ENCODE data around the gene TENM3.

The TENM3 gene

GRCh38 chr4:182620111-182620980 lies 377.1 kb downstream of the TENM3 start:
- Histone ChIP-seq H3K9me2 (replicated peaks; ENCODE audit: insufficient read depth, low read length) (no peaks in the 10 kb centered on the region), H3K79me2 (ENCODE audit: insufficient read depth, low read length) (no peaks in the 10 kb centered on the region), H4K20me1 (ENCODE audit: low read depth, low read length) (no peaks in the 10 kb centered on the region), H3K4me2 (ENCODE audit: low read depth, low read length, poor library complexity, severe bottlenecking) (no peak overlapping the region), H3K4me3 (ENCODE audit: insufficient read depth, low read length, poor library complexity, severe bottlenecking) (no peak overlapping the region), H3K9me3 (ENCODE audit: insufficient read depth, low read length) (no peaks in the 10 kb centered on the region), H3K27me3 (ENCODE audit: low read length) (no peaks in the 10 kb centered on the region), H3K9ac (ENCODE audit: low read length) (no peak overlapping the region), H3K36me3 (ENCODE audit: low read length) (no peaks in the 10 kb centered on the region), H3K27ac (ENCODE audit: low read depth, low read length) (no peak overlapping the region), H2AFZ (ENCODE audit: low read depth, low read length, severe bottlenecking) (no peak overlapping the region), H3F3A (ENCODE audit: insufficient read depth) (no peaks in the 10 kb centered on the region)
- TF ChIP-seq CTCF (IDR thresholded peaks at IDR 0.05; ENCODE audit: insufficient read depth, low read length, poor library complexity, severe bottlenecking) (no peak), EZH2phosphoT487 (conservative IDR thresholded peaks at IDR 0.05; ENCODE audit: low read length) (no peak)

GRCh38 chr4:182624281-182624680 lies 381.1 kb downstream of the TENM3 start:
- Histone ChIP-seq H3K4me3 (ENCODE audit: insufficient read depth, low read length, poor library complexity, severe bottlenecking) (no peak overlapping the region), H4K20me1 (ENCODE audit: low read depth, low read length) (no peaks in the 10 kb centered on the region), H3K9me3 (ENCODE audit: insufficient read depth, low read length) (no peaks in the 10 kb centered on the region), H3K4me2 (ENCODE audit: low read depth, low read length, poor library complexity, severe bottlenecking) (no peak overlapping the region), H3K27ac (ENCODE audit: low read depth, low read length) (no peak overlapping the region), H2AFZ (ENCODE audit: low read depth, low read length, severe bottlenecking) (no peak overlapping the region), H3K9me2 (replicated peaks; ENCODE audit: insufficient read depth, low read length) (no peaks in the 10 kb centered on the region), H3K9ac (ENCODE audit: low read length) (no peak overlapping the region), H3F3A (ENCODE audit: insufficient read depth) (no peaks in the 10 kb centered on the region), H3K36me3 (ENCODE audit: low read length) (no peaks in the 10 kb centered on the region), H3K27me3 (ENCODE audit: low read length) (no peaks in the 10 kb centered on the region), H3K79me2 (ENCODE audit: insufficient read depth, low read length) (no peaks in the 10 kb centered on the region)
- no peak for TF ChIP-seq EZH2phosphoT487 (conservative IDR thresholded peaks at IDR 0.05; ENCODE audit: low read length)

- no peaks in the 10 kb centered on the region for H3K9me2 ChIP-seq (replicated peaks; ENCODE audit: insufficient read depth, low read length)
- H3K4me3 ChIP-seq (ENCODE audit: insufficient read depth, low read length, poor library complexity, severe bottlenecking) = no peak overlapping the region
These were observed 382.0 kb downstream of the TENM3 start for GRCh38 chr4:182625193-182625592.

More at GRCh38 chr4:182625193-182625592, 382.0 kb downstream of the TENM3 start:
- Histone ChIP-seq H3K27ac (ENCODE audit: low read depth, low read length) (no peak overlapping the region), H3K9me3 (ENCODE audit: insufficient read depth, low read length) (no peaks in the 10 kb centered on the region), H4K20me1 (ENCODE audit: low read depth, low read length) (no peaks in the 10 kb centered on the region), H3K27me3 (ENCODE audit: low read length) (no peaks in the 10 kb centered on the region), H3K36me3 (ENCODE audit: low read length) (no peaks in the 10 kb centered on the region), H3K79me2 (ENCODE audit: insufficient read depth, low read length) (no peaks in the 10 kb centered on the region), H3F3A (ENCODE audit: insufficient read depth) (no peaks in the 10 kb centered on the region), H3K9ac (ENCODE audit: low read length) (no peak overlapping the region), H2AFZ (ENCODE audit: low read depth, low read length, severe bottlenecking) (no peak overlapping the region), H3K4me2 (ENCODE audit: low read depth, low read length, poor library complexity, severe bottlenecking) (no peak overlapping the region)
- no peak for TF ChIP-seq EZH2phosphoT487 (conservative IDR thresholded peaks at IDR 0.05; ENCODE audit: low read length)
- no peak for TF ChIP-seq CTCF (IDR thresholded peaks at IDR 0.05; ENCODE audit: insufficient read depth, low read length, poor library complexity, severe bottlenecking)
